Stimulated activated CD4-positive, alpha-beta T cell treated with anti-CD3 and anti-CD28 coated beads, Interleukin-15, amount 100 ng/mL, for 48 hours (primary cell): Measurements from ENCODE around the gene F2RL1.
"Not testable (repeated sequence)": the region's sequence is repeated elsewhere in the genome, so short reads cannot be mapped to it uniquely, and the experiment has no call there.

Experiments
- DNase-seq, 2 donors: peaks; one replicate each; pipeline ENCODE4 v3.0.0-alpha.2; 2020; ENCODE audit warnings: low read depth in 2 of 2

The F2RL1 gene

GRCh38 chr5:76850543-76851145 is 31.8 kb downstream of the F2RL1 start:
- DNase-seq, result no peak

GRCh38 chr5:76851728-76852369 is 33.0 kb downstream of the F2RL1 start:
- no peak for DNase-seq

DNA sequence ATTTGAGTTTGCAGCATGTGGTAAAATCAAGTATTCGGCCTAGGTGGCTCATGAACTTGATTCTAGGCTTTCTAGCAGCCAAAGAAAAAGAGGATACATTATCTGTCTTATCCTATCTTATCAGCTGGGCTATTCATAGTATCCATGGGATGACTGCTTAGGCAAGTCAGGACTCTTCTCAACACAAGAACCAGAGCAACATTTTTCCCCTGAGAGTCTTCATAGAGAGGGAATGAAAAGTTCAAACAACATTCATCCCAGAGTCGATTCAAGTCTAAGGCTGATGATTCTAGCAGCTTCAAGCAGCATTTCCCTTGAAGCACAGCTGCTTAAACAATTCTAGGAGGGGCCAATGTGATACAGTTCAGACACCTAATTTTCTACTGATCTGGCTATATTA is 33.9 kb downstream of the F2RL1 start:
- no peak for DNase-seq

DNA sequence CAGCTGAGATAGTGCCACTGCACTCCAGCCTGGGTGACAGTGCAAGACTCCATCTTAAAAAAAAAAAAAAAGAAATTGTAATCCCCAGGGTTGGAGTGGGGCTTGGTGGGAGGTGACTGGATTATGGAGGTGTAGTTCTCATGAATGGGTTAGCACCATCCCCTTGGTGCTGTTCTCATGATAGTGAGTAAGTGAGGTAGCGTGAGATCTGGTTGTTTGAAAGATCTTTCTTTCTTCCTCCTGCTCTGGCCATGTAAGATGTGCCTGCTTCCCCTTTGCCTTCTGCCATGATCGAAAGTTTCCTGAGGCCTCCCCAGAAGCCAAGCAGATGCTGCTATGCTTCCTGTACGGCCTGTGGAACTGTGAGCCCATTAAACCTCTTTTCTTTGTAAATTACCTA is 34.9 kb downstream of the F2RL1 start:
- not testable (repeated sequence) for DNase-seq

- DNase-seq, result no peak
These were observed 35.8 kb downstream of the F2RL1 start for GRCh38 chr5:76854644-76855043.

GRCh38 chr5:76855501-76855900 is 36.7 kb downstream of the F2RL1 start:
- DNase-seq, result not testable (repeated sequence)

- peak; percentile 11 to 26 for DNase-seq
These were observed 37.1 kb downstream of the F2RL1 start for GRCh38 chr5:76855961-76856360.

GRCh38 chr5:76856800-76857199 is 38.0 kb downstream of the F2RL1 start:
- DNase-seq, result not testable (repeated sequence)

GRCh38 chr5:76859591-76860247 is 40.9 kb downstream of the F2RL1 start:
- DNase-seq, result no peak

GRCh38 chr5:76861612-76862011 is 42.8 kb downstream of the F2RL1 start:
- DNase-seq, result no peak

- DNase-seq, result no peak
These were observed 44.2 kb downstream of the F2RL1 start for GRCh38 chr5:76863001-76863400.

DNA sequence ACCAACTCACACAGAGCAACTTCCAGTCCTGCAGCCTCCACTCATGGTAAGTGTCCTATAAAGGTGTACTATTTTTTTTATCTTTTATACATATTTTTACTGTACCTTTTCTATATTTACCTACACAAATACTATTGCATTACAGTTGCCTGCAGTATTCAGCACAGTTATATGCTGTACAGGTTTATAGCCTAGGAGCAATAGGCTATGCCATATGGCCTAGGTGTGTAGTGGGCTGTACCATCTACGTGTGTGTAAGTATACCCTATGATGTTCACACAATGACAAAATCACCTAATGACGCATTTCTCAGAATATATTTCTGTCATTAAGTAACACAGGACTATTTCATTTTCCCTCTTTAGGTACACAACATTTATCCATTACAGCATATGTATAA is 47.7 kb downstream of the F2RL1 start:
- no peak for DNase-seq

DNA sequence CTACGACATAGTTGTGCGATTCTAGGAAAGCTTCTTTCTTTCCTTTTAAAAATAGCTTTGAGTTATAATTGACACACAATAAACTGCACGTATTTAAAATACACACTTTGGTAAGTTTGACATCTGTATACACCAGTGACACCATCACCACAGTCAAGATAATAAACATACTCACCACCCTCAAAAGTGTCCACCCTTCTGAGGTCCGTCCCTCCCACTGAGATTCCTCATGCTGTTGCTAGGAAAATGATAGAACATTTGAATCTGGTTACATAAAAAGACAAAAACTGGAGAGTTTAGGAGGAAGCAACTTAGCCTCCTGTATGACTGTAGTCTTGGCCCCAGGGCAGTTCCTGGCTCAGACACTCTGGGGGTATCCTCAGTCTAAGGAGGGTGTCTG is 48.2 kb downstream of the F2RL1 start:
- DNase-seq, result no peak

DNA sequence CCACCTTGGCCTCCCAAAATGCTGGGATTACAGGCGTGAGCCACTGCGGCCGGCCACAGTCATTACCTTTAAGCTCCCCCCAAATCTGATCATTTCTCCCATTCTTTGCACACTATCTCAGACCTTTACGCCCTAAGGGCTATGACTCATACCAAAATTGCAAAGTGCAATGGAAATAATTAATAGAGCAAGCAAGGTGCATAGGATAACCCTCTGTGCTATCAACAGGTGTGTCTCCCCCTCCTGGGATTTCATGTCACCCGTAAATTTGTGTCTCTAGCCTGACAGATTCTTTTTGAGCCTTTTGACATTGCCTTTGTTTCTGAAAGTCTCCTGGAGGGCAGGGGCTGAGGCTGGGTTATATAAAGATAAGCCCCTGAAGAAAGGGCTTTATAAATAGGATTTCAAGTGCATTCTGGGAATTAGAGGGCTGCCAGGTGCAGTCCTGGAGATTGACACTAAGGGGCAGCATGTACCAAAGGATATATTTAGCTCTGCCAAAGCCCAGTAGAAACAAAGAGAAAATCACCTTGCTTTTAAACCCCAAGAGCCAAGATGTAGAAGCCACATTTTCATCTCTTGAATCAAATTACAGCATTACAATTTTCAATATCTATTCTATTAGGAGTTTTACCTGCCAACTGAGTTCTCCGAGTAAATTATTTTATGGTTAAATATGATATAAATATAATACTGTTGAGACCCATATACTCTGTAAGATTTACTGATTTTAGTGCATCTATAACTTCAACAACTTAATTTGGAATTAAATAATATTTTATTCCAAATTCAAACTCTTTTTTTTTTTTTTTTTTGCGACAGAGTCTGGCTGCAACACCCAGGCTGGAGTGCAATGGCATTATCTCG is 49.2 kb downstream of the F2RL1 start:
- DNase-seq, result peak; percentile 28 to 51

GRCh38 chr5:76870046-76870445 is 51.2 kb downstream of the F2RL1 start:
- no peak for DNase-seq

GRCh38 chr5:76874088-76874581 is 55.3 kb downstream of the F2RL1 start:
- no peak for DNase-seq
